Stimulated activated CD4-positive, alpha-beta T cell treated with anti-CD3 and anti-CD28 coated beads, Interleukin-15, amount 100 ng/mL, for 1 hour (primary cell): ENCODE results near the gene TMEM243.
"Not testable (repeated sequence)": the region's sequence is repeated elsewhere in the genome, so short reads cannot be mapped to it uniquely, and the experiment has no call there.

ENCODE experiments used
- DNase-seq, 2 donors: peaks; one replicate each; pipeline ENCODE4 v3.0.0-alpha.2; 2020; ENCODE audit warnings: low read depth in 1 of 2, low spot score in 1 of 2

The TMEM243 gene

GRCh38 chr7:87212498-87212897, 7.0 kb downstream of the TMEM243 start:
- DNase-seq = no peak

- no peak for DNase-seq
Measured at GRCh38 chr7:87210506-87210905, 9.0 kb downstream of the TMEM243 start.

- no peak for DNase-seq
Measured at GRCh38 chr7:87209295-87209924, 10.1 kb downstream of the TMEM243 start.

- no peak for DNase-seq
Measured at GRCh38 chr7:87206361-87206760, 13.2 kb downstream of the TMEM243 start.

GRCh38 chr7:87205701-87206100, 13.8 kb downstream of the TMEM243 start:
- DNase-seq = not testable (repeated sequence)

- DNase-seq = no peak
Measured at GRCh38 chr7:87204933-87205332, 14.6 kb downstream of the TMEM243 start.

- not testable (repeated sequence) for DNase-seq
Measured at GRCh38 chr7:87203929-87204328, 15.6 kb downstream of the TMEM243 start.

GRCh38 chr7:87202705-87203104, 16.8 kb downstream of the TMEM243 start:
- no peak for DNase-seq

- DNase-seq = no peak
Measured at GRCh38 chr7:87202208-87202607, 17.3 kb downstream of the TMEM243 start.

- DNase-seq = no peak
Measured at GRCh38 chr7:87199700-87200450, 19.7 kb downstream of the TMEM243 start.

DNA sequence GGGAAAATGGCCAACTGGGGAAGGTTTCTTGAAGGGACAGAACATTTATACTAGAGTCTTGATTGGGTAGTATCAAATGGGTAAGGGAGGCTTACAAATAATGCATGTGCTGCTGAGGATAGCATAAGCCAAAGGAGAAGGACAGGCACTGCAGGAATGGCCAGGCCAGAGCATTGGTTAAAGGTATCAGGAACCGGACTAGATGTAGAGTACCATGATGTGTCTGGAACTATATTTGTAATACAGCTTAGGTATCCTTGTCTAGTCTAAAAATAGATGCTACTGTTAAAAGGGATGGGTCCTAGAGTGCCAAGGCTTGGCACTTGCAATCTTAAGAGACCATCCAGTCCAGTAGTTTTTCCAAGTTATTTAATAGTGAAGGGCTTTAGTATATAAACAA, 20.3 kb downstream of the TMEM243 start:
- no peak for DNase-seq

GRCh38 chr7:87193912-87194311, 25.6 kb downstream of the TMEM243 start:
- no peak for DNase-seq

DNA sequence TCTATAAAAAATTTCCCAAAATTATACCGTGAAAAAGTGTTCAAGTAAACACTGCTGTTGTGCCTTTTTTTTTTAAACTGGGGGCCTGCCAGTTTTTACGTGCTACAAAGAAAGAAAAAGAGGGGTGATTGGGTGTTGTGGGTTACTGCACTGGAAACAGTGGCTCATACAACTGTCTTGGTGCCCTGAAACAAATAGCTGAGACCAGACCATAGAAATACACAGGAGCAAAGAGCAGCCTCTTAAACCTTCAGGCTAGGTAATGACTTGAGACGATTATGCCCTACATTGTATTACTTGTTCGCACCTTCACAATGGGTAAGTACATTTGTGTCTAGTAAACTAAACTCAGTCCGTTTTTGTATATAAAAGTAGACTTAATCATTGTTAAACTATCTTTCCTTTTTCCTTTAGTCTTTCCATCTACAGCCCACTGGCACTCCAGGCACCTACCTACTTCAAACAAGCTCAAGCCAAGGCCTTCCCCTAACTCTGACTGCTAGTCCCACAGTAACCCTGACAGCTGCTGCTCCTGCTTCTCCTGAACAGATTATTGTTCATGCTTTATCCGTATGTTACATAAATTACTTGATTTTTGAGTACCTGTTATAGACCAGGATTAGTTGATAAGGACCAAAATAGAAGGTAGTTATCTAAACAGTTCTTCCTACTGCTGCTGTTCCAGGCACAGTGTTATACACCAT, 26.6 kb downstream of the TMEM243 start:
- DNase-seq = no peak

DNA sequence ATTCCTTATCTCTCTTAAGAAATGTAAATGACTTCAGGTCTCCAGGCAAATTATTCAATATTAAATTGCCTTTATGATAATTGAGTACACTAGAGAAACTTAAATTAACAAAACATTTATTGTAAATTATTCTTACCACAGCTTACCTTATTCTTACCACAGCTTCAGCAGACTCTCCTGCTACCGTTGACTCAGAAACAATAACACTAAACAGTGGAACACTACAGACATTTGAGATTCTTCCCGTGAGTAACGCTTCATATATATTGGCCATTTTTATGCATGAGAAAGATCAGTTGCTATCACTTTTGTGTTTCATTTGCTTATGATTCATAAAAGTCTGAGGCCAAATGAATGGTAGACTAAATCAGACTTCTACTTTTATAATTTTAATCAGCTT, 28.7 kb downstream of the TMEM243 start:
- DNase-seq = no peak

GRCh38 chr7:87188930-87189329, 30.6 kb downstream of the TMEM243 start:
- no peak for DNase-seq

DNA sequence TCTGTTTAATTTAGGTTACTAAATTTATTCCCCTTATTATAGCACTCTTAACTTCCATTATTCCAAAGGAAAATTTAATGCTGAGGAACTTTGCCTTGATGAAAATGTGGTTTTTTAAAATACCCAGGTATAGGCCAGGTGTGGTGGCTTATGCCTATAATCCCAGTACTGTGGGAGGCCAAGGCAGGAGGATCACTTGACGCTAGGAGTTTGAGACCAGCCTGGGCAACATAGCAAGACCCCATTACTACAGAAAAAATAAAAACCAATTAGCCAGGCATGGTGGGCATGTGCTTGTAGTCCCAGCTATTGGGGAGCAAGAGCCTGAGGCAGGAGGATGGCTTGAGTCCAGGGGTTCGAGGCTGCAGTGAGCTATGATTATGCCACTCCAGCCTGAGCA, 32.4 kb downstream of the TMEM243 start:
- DNase-seq = no peak

- DNase-seq = no peak
Measured at GRCh38 chr7:87179180-87179579, 40.4 kb downstream of the TMEM243 start.

GRCh38 chr7:87178320-87178719, 41.2 kb downstream of the TMEM243 start:
- DNase-seq = no peak

DNA sequence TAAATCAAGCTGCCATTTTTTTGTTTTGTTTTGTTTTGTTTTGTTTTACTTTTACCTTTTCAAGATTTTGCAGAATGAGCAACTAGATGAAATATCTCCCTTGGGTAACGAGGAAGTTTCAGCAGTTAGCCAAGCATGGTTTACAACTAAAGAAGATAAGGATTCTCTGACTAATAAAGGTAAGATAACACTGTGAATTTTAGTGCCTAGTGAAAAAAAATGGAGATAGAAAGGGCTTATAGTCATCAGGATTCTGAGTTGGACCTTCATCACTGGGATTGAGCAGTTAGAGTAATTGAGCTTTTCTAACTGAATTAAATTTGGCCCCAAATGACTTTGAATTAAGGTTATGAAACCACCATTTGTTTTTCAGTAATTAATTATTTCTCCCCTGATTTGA, 46.1 kb downstream of the TMEM243 start:
- DNase-seq = no peak

DNA sequence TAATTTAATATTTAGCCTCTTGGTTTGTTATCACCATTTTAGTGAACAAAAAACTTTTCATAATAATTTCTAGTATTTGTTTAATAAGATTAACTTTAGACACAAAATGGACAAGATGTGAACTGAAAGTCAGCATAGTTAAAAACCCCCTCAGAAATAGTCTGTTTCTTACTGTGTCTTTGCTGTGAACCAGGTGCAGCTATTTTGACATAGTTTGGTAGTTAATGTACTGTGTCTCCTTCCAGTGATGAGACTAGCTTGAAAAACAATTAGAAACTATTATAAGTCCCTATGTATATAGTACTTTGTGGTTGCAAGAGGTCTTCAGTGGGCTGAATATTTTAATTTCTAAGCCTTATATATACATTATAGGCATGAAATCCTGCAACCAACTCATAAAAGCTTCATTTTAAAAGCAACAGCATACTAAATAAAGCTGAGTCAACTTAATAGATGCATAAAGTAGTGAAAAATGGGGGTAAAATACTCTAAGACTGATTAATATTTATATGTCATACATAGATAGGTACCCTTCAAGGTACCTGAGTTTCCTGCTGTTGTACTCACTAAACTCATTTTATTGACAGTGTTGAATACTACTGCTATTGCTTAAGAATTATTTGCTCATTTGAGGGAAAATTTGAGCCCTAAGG, 48.1 kb downstream of the TMEM243 start:
- no peak for DNase-seq

DNA sequence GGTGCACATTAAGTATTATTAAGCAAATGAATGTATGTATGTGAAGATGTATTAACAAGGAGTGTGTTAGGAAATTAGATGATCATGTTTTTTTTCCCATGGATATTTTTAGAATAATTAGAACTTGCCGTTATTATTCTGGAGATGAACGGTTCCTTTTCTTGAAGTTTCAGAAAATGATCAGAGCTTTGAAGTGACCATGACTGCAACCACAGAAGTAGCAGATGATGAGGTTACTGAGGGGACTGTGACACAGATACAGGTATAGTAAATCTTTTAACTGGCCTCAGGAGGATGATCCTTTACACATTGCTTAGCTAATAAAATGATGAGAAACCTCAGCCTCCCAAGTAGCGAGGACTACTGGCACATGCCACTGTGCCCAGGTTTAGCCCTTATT, 48.7 kb downstream of the TMEM243 start:
- no peak for DNase-seq

DNA sequence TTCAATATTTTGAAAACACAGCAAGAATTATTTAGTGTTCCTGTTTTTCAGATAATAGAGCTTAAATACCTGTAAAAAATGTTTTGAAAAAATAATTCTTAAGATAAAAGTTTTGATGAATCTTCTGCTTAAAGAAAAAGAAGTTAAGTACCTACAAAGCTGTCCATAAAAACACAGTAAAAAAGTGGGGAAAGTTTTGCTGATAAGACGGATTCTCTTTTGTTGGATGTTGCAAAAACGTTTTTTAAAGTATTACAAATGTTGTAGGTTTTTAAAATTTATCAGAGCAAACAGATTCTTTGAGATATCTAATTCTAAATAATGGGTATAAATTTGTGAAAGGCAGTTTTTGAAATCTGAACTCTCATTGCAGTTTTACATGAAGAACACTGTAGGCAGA, 55.1 kb downstream of the TMEM243 start:
- DNase-seq = no peak
